Stimulated activated CD4-positive, alpha-beta T cell treated with anti-CD3 and anti-CD28 coated beads, Interleukin-4, amount 100 ng/mL, for 24 hours (primary cell): ENCODE results near the gene GRIK1.

Experiments
- DNase-seq: peaks from one replicate; pipeline ENCODE4 v3.0.0-alpha.2; 2020

Gene GRIK1

DNA sequence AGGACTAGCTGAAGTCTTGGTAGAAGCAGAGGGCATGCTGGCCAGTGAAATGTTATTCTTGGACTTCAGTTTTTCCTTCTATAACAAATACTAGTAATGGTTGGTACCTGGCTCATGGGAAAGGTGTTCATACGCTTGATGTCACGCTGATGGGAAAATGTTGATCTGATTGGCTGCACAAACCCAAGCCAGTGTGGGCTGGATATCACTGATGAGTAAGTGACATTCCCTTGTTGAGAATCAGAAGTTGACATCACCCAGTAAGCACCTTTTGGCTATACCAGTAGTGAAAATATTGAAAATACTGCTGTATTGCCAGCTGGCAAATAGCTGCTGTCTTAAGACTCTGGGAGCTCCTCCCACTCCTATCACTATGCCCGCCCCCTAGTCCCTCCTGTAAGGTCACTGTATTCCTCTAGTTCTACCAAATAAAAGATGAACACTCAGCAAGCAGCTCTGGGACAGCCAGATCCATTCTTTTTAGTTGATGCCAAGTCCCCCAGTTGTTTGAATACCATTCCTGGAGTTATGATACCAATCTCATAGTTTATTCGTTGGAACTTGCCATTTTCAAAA, 168.2 kb downstream of the GRIK1 start:
- DNase-seq = no peak

DNA sequence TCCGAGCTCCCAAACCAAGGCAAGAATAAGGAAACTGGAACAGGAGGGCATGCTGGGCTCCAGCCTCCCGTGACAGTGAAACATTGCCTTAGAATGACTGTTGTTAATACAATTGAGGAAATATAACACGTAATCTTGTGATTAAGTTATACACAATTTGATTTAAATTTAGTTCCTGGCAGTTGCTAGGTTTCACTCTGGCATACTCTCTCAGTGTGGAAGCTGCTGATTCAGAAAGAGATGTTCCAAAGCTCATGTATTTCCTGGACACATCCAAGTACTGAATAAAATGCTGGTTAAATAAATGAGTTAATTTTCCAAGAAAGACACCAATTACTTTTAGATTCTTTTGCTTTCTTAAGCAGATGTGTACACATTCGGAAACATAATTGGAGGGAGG, 176.1 kb downstream of the GRIK1 start:
- DNase-seq = no peak

- DNase-seq = no peak
Observed at GRCh38 chr21:29762570-29763082, 177.2 kb downstream of the GRIK1 start.

GRCh38 chr21:29753216-29753615, 186.6 kb downstream of the GRIK1 start:
- DNase-seq = no peak

- no peak for DNase-seq
Observed at GRCh38 chr21:29751473-29752185, 188.2 kb downstream of the GRIK1 start.

DNA sequence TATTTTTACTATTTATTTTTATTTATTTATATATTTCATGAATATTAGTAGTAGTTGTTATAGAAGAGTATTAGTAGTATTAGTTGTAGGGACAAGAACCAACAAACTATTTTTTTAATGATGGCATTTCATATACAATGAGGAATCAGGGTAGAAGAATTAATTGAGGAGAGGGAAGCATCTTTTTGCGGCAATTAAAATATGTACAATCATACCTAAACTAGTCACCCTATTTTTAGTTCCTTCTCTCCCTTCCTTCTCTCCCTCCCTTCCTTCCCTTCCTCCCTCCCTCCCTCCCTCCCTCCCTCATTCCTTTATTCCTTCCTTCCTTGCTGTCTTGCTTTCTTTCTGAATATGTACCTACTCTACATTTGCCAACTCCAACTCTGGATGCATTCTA, 189.8 kb downstream of the GRIK1 start:
- no peak for DNase-seq

DNA sequence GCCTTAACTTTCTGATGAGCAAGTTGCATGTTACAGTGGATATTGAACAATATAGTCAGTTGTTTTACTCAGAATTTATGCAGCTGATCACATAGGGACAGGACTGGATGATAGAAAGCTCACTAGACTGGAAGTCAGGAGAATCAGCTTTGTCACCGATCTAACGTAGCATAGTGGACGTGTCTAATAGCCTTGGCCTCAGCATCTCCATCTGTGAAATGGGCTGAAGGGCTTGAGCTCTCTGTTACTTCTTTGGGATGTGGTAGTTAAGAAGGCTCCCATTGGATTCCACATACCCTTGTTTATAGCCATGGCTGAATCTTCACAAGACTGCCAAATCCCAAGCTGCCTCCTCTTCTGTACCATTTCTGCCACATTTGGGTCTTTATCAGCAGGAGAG, 190.6 kb downstream of the GRIK1 start:
- DNase-seq = no peak

GRCh38 chr21:29748391-29749167, 191.2 kb downstream of the GRIK1 start:
- no peak for DNase-seq

GRCh38 chr21:29741761-29742160, 198.0 kb downstream of the GRIK1 start:
- DNase-seq = no peak

DNA sequence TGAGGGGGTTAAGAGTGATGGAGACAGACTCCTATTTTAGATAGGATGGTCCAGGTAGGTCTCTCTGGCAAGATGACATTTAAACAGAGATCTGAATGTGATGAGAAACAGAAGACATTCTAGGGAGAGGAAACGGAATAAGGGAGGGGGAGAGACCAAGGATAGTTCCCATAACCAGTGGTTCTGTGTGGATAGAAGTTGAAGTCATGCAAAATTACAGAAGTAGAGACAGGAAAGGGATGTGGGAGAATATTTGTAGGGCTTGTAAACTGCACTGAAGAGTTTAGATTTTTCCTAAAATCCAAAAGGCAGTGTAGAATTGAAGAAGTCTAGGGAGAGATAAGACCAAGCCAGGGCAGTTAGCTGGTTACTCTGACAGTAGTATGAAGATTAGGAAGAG, 200.6 kb downstream of the GRIK1 start:
- DNase-seq = no peak

DNA sequence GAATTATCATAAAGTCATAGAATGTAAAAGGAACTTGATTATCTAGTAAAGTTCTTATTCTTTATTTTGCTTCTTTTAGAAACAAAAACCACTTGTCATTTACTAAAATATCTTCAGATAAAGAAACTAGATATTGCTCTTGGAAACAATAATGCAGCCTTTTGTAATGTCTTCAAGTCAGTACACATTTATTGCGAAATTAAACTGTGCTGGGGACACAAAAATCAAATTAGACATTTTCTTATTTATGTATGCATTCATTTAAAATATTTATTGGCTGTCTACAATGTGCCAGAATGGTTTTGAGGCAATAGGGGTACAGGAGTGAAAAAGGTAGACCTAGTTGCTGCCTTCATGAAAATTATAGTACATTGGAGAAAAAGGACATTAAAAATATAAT, 201.1 kb downstream of the GRIK1 start:
- DNase-seq = no peak

DNA sequence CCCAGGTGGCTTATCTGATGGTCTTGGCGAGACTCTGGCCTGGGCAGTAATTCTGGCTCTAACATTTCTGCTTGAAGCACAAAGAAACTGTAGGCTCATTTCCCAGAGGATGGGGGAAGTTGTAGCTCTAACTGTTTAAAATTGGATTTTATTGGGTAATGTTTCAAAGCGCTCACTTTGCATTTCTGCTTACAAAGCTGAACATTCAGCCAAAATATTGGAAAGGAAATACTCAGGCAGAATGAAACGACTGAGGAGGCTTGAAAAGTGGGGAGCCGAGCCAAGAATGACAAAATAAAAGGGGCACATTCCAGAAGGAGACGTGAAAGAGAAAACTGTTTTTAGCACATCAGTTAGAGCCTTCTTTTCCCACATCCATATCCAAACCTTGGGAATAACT, 202.6 kb downstream of the GRIK1 start:
- no peak for DNase-seq

DNA sequence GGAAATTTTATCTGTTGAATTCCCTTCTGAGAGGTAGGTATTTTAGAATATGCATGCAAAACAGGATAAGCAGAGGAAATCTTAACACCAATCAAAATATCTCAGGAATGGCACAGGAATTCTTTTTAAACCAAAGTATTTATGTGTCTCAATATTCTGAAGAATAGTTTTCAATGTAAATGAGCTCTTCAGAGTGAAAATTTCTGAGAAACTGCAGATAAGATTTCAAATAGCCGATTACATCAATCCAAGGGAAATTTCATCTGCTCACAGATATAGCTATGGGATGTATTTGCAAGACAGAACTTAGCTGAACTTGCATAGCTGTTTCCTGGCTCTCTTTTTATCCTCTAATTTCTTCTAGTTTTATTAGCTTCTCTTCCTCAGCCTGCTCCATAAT, 209.5 kb downstream of the GRIK1 start:
- DNase-seq = no peak

DNA sequence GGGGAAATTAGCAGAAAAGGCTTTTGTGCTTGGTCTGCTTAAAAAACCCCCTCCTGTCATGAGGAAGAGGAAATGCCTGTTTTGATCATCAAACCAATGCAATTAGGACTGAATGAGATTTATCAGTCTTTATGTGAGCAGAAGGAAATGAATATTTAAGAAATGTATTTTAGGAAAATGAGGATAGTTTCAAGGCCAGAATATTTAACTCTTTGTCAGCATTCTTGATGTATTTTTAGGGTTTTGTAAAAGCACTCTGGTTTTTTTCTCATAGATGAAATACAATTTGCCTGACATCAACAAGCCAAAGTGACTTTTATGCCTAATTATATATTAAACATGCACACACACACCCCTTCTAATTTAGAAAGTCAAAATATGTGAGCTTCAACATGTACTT, 213.8 kb downstream of the GRIK1 start:
- no peak for DNase-seq

GRCh38 chr21:29725025-29725736, 214.6 kb downstream of the GRIK1 start:
- DNase-seq = no peak

DNA sequence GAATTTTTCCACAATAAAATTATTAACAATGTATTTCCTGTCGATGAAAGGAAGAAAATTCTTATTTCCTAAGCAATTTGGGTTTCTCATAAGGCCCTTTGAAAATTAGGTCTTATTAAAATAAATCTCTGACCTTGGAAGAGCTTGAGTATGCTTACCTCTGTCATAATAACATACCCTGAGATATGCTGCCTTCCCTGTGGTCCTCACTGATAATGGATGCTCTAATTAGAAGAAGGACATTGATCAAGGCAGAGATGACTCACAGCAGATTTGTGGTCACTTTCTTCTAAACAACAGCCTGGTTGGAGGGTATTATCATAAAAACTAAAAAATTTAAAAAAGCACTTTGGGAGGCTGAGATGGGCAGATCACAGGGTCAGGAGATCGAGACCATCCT, 217.8 kb downstream of the GRIK1 start:
- no peak for DNase-seq

DNA sequence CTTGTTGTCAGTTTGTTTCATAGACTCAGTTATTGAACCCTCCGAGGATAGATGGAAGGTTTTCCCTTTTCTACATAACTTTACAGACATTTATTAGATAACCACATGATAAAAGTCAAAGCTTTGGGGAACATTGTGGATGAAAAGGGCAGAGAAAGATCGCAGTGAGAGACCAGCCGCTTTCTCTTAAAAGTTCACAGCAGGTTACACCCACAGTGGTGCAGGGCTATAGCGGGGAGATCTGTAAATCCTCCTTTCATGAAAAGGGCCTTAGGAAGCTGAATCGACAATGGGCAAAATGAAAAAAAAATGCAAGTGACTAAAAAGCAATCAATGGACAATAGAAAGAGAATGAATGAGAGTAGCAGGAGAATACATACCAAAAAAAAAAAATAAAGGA, 218.6 kb downstream of the GRIK1 start:
- no peak for DNase-seq

GRCh38 chr21:29719521-29719920, 220.3 kb downstream of the GRIK1 start:
- no peak for DNase-seq

- DNase-seq = no peak
Observed at GRCh38 chr21:29718081-29718815, 221.5 kb downstream of the GRIK1 start.

DNA sequence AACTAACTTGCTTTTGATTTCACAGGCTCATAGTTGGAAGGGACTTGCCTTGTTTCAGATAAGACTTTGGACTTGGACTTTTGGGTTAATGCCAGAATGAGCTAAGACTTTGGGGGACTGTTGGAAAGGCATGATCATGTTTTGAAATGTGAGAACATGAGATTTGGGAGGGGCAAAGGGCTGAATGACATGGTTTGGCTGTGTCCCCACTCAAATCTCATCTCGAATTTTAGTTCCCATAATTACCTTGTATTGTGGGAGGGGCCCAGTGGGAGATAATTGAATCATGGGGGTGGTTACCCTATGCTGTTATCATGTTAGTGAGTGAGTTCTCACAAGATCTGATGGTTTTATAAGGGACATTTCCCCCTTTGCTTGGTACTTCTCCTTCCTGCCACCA, 222.1 kb downstream of the GRIK1 start:
- no peak for DNase-seq

GRCh38 chr21:29716753-29717152, 223.0 kb downstream of the GRIK1 start:
- no peak for DNase-seq

DNA sequence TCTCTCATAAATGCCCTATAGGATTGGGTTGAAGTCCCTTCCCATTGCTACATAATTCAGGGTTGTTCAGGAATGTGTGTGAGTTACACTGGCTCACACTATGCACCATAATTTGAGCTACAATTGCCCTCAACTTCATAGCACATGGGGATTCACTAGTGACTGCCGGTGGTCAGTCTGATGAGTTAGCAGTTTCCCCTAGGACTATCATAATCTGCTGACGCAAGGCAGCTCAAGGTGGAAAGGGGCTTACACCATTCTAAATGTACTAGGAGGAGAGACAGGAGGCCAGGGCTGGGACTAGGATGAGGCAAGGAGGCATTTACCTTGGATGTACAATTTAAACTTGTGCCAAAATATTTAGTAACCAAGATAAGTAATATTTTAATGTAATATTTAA, 224.7 kb downstream of the GRIK1 start:
- DNase-seq = no peak

DNA sequence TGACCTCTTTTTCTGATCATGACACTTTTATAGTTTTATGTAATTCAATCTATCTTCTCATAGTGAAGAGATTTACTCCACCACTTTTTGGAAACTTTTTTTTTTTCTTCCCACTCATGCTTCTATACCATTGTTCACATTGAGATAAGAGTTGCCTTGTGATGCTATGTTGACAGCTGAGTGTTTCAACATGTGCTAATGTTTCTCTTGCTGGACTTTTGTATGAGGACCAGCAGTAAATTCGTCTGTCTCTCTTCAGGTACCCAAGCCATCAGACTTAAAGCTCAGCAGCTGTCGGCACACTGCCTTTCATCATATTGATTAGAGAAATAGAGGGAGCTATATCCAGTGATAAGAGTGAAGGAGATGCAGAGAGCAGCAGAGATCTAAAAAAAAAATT, 227.0 kb downstream of the GRIK1 start:
- DNase-seq = no peak
